Stromal cell of bone marrow (primary cell): ENCODE data around the gene CCDC3.

ENCODE experiments used
- DNase-seq: peaks from one replicate; pipeline ENCODE4 v3.0.0-alpha.2; 2012; ENCODE audit warnings: low read depth

Gene CCDC3

GRCh38 chr10:12922117-12922900 lies 79.2 kb downstream of the CCDC3 start:
- DNase-seq = no peak

- DNase-seq = no peak
Measured at GRCh38 chr10:12921163-12921562, 80.3 kb downstream of the CCDC3 start.

GRCh38 chr10:12919574-12919973 lies 81.9 kb downstream of the CCDC3 start:
- no peak for DNase-seq

GRCh38 chr10:12916587-12916986 lies 84.9 kb downstream of the CCDC3 start:
- no peak for DNase-seq

GRCh38 chr10:12915637-12916168 lies 85.8 kb downstream of the CCDC3 start:
- DNase-seq = no peak

GRCh38 chr10:12914111-12914510 lies 87.4 kb downstream of the CCDC3 start:
- no peak for DNase-seq

GRCh38 chr10:12911795-12912194 lies 89.7 kb downstream of the CCDC3 start:
- no peak for DNase-seq

GRCh38 chr10:12910835-12911234 lies 90.7 kb downstream of the CCDC3 start:
- no peak for DNase-seq

- no peak for DNase-seq
Measured at GRCh38 chr10:12909836-12910185, 91.7 kb downstream of the CCDC3 start.

GRCh38 chr10:12909182-12909835 lies 92.2 kb downstream of the CCDC3 start:
- no peak for DNase-seq

- no peak for DNase-seq
Measured at GRCh38 chr10:12908773-12909172, 92.7 kb downstream of the CCDC3 start.

- peak; percentile 33 for DNase-seq
Measured at GRCh38 chr10:12907656-12908055, 93.9 kb downstream of the CCDC3 start.

GRCh38 chr10:12906051-12906541 lies 95.4 kb downstream of the CCDC3 start:
- DNase-seq = no peak

- no peak for DNase-seq
Measured at GRCh38 chr10:12905067-12905466, 96.4 kb downstream of the CCDC3 start.

- no peak for DNase-seq
Measured at GRCh38 chr10:12902851-12903358, 98.6 kb downstream of the CCDC3 start.

- DNase-seq = peak; percentile 33
Measured at GRCh38 chr10:12902135-12902572, 99.4 kb downstream of the CCDC3 start.

GRCh38 chr10:12899546-12899945 lies 102.0 kb downstream of the CCDC3 start:
- DNase-seq = no peak

- no peak for DNase-seq
Measured at GRCh38 chr10:12898271-12898670, 103.2 kb downstream of the CCDC3 start.

- no peak for DNase-seq
Measured at GRCh38 chr10:12897278-12897677, 104.2 kb downstream of the CCDC3 start.

GRCh38 chr10:12896251-12896650 lies 105.3 kb downstream of the CCDC3 start:
- no peak for DNase-seq

- DNase-seq = no peak
Measured at GRCh38 chr10:12892924-12893323, 108.6 kb downstream of the CCDC3 start.

GRCh38 chr10:12890958-12891357 lies 110.6 kb downstream of the CCDC3 start:
- no peak for DNase-seq

GRCh38 chr10:12888470-12888869 lies 113.0 kb downstream of the CCDC3 start:
- DNase-seq = no peak
